HG03378 (cell line): ENCODE measurements around the gene MT1M.
"Not testable (repeated sequence)": the region's sequence is repeated elsewhere in the genome, so short reads cannot be mapped to it uniquely, and the experiment has no call there.

Experiments
- ATAC-seq: cut with Tn5 transposase; IDR thresholded peaks from one replicate; pipeline ENCODE4 v1.9.1; 2021; ENCODE audit warnings: mild to moderate bottlenecking, moderate library complexity; ENCODE audit not compliant: unreplicated experiment

Gene MT1M

DNA sequence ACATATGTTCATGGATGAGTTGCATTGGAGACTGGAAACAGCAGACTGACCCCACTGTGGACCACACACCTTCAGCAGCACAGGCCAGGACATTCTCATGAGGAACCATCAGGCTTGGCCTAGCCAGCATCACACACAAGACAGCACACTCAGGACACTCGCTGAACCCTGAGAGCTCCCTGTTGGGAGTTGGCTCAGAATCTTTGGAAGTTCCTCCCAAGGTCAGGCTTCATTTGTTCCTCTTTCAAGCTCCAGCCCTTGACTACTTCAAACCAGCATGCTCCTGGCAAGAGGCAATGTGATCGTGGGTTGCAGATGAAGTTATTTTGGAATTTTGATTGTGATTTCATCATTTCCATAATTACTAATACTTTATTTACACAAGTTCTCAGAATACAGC lies 39.2 kb downstream of the MT1M start:
- not testable (repeated sequence) for ATAC-seq

DNA sequence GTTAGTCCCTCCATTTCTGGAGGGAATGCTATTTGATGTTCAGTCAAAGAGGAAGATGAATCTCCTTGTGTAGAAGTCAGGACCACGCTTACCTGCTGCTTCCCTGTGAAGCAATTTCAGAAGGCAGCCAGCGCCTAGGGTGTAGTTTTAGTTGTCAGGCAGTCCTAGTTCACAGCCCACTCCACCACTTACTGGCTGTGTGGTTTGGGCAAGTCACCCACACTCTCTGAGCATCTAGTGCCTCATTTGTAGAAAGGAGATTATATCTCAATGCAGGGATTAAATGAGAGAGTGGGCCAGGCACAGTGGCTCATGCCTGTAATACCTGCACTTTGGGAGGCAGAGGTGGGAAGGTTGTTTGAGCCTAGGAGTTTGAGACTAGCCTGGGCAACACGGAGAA lies 39.7 kb downstream of the MT1M start:
- ATAC-seq = not testable (repeated sequence)

DNA sequence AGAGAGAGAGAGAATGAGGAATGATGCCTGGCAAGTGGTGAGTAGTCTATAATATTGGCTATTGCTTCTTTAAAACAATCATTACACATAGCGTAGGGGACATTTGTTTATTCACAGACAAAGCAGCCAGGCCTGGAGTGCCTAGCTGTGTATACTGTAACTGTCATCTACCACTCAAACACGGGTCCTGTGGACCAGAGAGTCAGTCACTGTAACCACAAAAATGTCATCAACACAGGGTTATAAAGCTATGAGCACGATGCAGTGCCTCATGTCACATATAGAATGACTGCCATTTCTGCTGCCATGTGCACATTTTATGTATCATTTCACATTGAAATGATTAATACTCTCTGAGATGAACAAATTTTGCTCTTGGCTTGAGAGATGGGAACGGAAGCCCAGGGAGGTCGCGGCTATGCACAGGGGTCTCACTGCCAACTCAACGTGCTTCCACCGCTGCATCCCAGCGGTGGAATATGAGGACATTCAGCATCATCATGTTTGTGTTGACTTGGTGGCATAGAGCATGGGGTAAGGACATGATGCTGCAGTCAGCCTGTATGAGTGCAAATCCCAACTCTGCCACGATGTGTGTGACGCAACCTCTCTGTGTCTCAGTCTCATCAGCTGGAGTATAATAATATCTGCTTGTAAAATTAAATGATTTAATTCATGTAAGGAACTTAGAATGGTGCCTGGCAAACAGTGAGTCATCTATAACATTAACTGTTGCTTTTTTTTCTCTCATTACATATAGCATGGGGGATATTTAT lies 40.5 kb downstream of the MT1M start:
- ATAC-seq = no peak

DNA sequence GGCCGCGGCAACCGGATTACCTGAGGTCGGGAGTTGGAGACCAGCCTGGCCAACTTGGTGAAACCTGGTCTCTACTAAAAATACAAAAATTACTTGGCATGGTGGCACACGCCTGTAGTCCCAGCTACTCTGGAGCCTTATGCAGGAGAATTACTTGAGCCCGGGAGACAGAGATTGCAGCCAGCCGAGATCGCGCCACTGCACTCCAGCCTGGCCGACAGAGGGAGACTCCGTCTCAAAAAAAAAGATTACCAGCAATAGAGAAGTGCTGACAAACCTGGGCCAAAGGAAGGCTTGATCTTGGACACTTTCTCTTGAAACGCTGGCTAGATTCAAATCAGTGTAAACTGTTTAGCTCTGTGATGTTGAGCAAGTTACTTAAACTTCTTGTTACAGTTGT lies 41.5 kb downstream of the MT1M start:
- no peak for ATAC-seq

DNA sequence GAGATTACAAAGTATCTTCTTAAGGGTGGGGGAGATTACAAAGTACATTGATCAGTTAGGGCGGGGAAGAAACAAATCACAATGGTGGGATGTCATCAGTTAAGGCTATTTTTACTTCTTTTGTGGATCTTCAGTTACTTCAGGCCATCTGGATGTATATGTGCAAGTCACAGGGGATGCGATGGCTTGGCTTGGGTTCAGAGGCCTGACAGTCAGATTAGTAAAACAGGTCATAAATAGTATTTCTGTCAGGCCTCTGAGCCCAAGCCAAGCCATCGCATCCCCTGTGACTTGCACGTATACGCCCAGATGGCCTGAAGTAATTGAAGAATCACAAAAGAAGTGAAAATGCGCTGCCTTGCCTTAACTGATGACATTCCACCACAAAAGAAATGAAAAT lies 42.1 kb downstream of the MT1M start:
- ATAC-seq = not testable (repeated sequence)

DNA sequence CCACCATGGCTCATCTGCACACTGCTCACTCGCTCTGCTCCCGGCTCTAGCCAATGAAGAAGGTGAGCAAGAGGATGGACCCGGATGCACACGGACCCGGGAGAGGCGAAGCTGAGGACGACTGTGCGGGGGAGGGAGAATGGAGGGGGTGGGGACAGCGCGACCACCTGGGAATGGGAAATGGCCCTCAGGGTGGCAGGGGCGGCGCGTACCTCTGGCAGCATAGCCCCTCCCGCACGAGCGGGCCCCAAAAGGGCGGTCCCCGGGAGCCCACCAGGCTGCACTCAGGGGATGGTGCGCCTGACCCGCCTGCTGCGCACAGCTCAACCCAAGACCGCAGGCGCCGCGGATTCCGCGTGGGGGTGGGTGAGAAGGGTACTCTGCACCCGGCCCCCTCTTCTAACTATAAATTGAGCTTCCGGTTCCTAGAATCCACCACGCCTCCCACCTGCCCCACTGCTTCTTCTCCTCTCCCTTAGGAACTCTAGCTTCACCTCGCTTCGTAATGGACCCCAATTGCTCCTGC lies 43.3 kb downstream of the MT1M start:
- ATAC-seq = no peak

DNA sequence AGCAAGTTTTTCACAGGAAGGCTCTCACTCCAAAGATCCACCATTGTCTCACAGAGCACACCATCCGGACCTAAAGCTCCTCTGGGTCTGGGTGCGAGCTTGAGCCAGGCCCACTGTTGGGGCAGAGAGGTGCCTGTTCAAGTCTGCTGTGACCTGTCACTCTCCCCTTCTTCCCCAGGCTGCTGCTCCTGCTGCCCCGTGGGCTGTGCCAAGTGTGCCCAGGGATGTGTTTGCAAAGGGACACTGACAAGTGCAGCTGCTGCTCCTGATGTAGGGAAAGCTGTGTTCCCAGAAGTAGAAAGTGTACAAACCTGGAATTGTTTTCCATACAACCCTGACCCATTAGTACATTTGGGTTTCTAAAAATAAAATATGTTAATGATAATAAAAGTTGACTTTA lies 45.0 kb downstream of the MT1M start:
- ATAC-seq = no peak

DNA sequence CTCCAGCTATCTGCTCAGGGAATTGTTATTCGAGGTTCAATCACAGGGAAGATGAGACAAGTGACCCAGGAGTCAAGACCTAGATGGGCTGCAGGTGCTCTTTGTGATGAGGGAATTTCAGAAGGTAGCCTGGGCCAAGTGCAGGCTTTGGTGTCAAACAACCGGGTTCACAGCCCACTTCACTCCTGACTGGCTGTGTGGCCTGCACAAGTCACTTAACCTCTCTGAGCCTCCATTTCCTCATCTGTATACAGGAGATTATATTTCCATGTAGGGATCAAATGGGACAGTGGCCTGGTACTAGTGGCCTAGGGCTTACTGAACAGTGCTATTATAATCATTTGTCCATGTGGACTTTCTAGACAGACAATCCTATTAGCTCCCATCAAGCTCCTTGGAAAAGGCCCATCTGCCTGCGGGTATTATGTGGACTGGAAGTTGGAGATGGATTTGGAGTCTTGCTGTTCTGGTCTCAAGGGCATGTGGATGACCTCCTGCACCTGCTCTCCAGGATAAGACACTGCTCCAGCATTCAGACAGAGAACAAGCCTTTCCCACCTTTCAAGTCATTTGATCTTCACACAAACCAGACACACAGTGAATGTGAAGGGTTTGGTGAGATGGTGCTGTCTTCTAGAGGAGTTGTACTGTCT lies 46.7 kb downstream of the MT1M start:
- ATAC-seq = no peak

DNA sequence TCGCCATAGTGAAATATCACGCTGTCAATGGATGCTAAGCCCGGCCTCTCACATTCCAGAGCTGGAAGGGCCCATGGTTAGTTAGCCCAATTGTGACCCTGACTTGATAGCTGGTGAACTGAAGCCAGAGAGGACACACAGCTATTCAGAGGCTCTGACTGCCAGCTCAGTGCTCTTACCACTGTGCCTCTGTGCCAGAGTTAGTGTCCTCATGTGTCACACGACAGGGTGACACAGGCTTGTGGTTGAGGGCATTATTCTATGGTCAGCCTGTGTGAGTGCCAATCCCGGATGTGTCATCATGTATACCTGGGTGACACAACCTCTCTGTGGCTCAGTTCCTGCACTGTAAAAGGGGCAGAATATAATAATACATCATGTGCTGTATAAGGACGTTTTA lies 47.4 kb downstream of the MT1M start:
- no peak for ATAC-seq

DNA sequence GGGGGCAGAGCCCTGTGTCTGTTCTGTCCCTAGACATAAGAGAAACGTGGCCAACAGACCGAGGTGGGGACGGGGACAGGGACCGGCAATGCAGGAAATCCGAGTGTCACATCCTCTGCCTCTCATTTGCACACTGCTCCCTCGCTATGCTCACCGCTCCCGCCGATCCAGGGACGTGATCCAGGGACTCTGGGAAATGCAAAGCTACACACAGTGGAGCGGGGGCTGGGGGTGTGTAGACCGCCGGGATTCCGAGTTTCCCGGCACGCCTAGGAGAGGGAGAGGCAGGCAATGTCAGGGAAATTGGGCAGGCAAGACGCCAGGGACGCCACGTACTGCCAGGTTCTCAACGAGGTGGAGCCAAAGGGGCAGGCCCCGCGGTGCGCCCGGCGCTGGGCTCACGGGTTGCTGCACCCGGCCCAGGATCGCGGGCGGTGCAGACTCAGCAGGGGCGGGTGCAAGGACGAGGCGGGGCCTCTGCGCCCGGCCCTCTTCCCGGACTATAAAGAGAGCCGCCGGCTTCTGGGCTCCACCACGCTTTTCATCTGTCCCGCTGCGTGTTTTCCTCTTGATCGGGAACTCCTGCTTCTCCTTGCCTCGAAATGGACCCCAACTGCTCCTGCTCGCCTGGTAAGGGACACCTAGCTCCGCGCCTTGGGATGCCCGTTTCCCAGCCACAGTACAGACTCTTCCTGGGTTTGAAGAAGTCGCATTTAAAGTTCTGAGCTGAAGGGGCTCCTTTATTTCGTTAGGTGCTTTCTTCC lies 49.7 kb downstream of the MT1M start, which contains the start of gene MT1X:
Gene MT1X (plus strand): TSS at position 532 of the 764 bp plus-strand sequence. CDS start 71 bp downstream, at position 603.
- ATAC-seq = peak; percentile 84

DNA sequence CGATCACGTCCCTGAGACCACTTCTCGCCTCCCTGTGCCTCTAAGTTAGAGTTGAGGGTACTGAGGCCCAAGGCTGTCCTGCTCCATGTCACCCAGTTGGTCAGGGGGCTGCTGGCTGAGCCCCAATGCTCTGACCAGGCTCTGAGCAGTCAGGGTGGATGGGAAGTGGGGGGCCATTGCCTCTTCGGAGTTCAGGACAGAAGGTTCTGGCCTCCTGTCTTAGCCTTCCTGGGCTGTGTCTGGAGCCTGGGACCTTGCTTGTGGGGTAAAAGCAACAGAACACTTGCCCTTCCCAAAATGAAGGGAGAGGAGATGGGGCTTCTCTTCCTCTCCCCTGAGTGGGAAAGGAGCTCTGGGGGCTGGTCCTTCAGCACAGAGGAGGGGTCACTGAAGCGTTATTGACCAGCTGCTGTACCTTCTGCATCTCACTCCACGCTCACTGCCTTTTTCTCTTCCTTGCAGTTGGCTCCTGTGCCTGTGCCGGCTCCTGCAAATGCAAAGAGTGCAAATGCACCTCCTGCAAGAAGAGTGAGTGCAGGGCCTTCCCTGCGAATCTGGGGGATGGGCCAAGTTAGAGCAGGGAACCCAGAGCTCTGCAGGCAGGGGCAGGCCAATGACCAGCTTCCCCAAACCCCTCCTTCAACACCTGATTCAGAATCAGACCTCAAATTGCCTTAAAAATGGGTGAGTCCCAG lies 50.4 kb downstream of the MT1M start:
- no peak for ATAC-seq
